SKM-1 (cell line): ENCODE measurements around the gene LCP1.
A peak's percentile ranks its signal among the peaks of the same experiment; 100 is the strongest.

Experiments
- DNase-seq: peaks from one replicate; lab custom pipeline; 2025; ENCODE audit not compliant: unreplicated experiment; lab: John Stamatoyannopoulos, UW

The LCP1 gene

GRCh38 chr13:46129955-46130618 is 51.9 kb downstream of the LCP1 start:
- DNase-seq, result no peak

GRCh38 chr13:46129124-46129523 is 52.9 kb downstream of the LCP1 start:
- DNase-seq, result no peak

GRCh38 chr13:46127358-46128023 is 54.5 kb downstream of the LCP1 start:
- DNase-seq, result no peak

GRCh38 chr13:46126552-46127357 is 55.2 kb downstream of the LCP1 start:
- peak; percentile 55 for DNase-seq

- DNase-seq, result no peak
Observed at GRCh38 chr13:46126056-46126455, 55.9 kb downstream of the LCP1 start.

- no peak for DNase-seq
Observed at GRCh38 chr13:46124967-46125933, 56.7 kb downstream of the LCP1 start.

- no peak for DNase-seq
Observed at GRCh38 chr13:46124531-46124966, 57.4 kb downstream of the LCP1 start.

- no peak for DNase-seq
Observed at GRCh38 chr13:46122304-46122703, 59.7 kb downstream of the LCP1 start.

- DNase-seq, result no peak
Observed at GRCh38 chr13:46121597-46122163, 60.3 kb downstream of the LCP1 start.

GRCh38 chr13:46121033-46121432 is 60.9 kb downstream of the LCP1 start:
- DNase-seq, result no peak

- no peak for DNase-seq
Observed at GRCh38 chr13:46119883-46120614, 61.9 kb downstream of the LCP1 start.

GRCh38 chr13:46116653-46117502 is 65.1 kb downstream of the LCP1 start:
- no peak for DNase-seq

- no peak for DNase-seq
Observed at GRCh38 chr13:46114613-46115012, 67.4 kb downstream of the LCP1 start.

- no peak for DNase-seq
Observed at GRCh38 chr13:46113596-46113995, 68.4 kb downstream of the LCP1 start.

- no peak for DNase-seq
Observed at GRCh38 chr13:46111151-46111550, 70.8 kb downstream of the LCP1 start.

GRCh38 chr13:46109451-46109850 is 72.5 kb downstream of the LCP1 start:
- DNase-seq, result no peak

- DNase-seq, result no peak
Observed at GRCh38 chr13:46106839-46107371, 75.1 kb downstream of the LCP1 start.

- DNase-seq, result no peak
Observed at GRCh38 chr13:46104868-46105267, 77.1 kb downstream of the LCP1 start, which contains the start of gene CPB2. Gene CPB2 (minus strand): TSS chr13:46105033. CDS start chr13:46105009, 24 bp downstream.
